ENCODE measurements around the gene STX18.

Gene STX18

GRCh38 chr4:4440333-4441061 is 101.4 kb downstream of the STX18 start:
- no peak overlapping the region for H3K4me3 ChIP-seq (ENCODE audit: low read depth, low read length)
- no peak for TF ChIP-seq CTCF (IDR thresholded peaks at IDR 0.05; ENCODE audit: borderline replicate concordance, insufficient read depth, low read depth, low read length)

GRCh38 chr4:4439782-4440181 is 102.1 kb downstream of the STX18 start:
- no peak for TF ChIP-seq CTCF (IDR thresholded peaks at IDR 0.05; ENCODE audit: borderline replicate concordance, insufficient read depth, low read depth, low read length)
- no peak overlapping the region for H3K4me3 ChIP-seq (ENCODE audit: low read depth, low read length)

- TF ChIP-seq CTCF (IDR thresholded peaks at IDR 0.05; ENCODE audit: borderline replicate concordance, insufficient read depth, low read depth, low read length): no peak
- no peak overlapping the region for H3K4me3 ChIP-seq (ENCODE audit: low read depth, low read length)
Observed at GRCh38 chr4:4438891-4439290, 103.0 kb downstream of the STX18 start.

GRCh38 chr4:4437798-4438470 is 103.9 kb downstream of the STX18 start:
- no peak overlapping the region for H3K4me3 ChIP-seq (ENCODE audit: low read depth, low read length)
- no peak for TF ChIP-seq CTCF (IDR thresholded peaks at IDR 0.05; ENCODE audit: borderline replicate concordance, insufficient read depth, low read depth, low read length)

GRCh38 chr4:4436244-4436823 is 105.5 kb downstream of the STX18 start:
- no peak overlapping the region for H3K4me3 ChIP-seq (ENCODE audit: low read depth, low read length)
- TF ChIP-seq CTCF (IDR thresholded peaks at IDR 0.05; ENCODE audit: borderline replicate concordance, insufficient read depth, low read depth, low read length): no peak

GRCh38 chr4:4433941-4434340 is 107.9 kb downstream of the STX18 start:
- no peak overlapping the region for H3K4me3 ChIP-seq (ENCODE audit: low read depth, low read length)
- no peak for TF ChIP-seq CTCF (IDR thresholded peaks at IDR 0.05; ENCODE audit: borderline replicate concordance, insufficient read depth, low read depth, low read length)

Measured in GM12875 (cell line).